ENCODE results near the gene RAB5IF. TPM values are rescaled to one million over a fixed set of nuclear protein-coding genes. Genes with fewer than 3 reads are reported as not detected.
"Not testable (repeated sequence)": the region's sequence is repeated elsewhere in the genome, so short reads cannot be mapped to it uniquely, and the experiment has no call there.

RAB5IF gene
- total and polyA plus RNA-seq, 2 of the 8 experiments (the other 6 are each of a cell fraction or from before 2014, with no cell fraction given) = 95.5 to 148 TPM

DNA sequence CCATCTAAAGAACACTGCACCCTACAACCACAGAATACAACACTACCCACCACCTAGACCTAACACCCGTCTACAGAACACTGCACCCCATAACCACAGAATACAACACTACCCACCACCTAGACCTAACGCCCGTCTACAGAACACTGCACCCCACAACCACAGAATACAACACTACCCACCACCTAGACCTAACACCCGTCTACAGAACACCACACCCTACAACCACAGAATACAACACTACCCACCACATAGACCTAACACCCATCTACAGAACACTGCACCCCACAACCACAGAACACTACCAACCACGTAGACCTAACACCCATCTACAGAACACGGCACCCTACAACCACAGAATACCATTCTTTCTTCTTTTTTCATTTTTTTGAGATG lies 40.9 kb upstream of the RAB5IF start:
- H2BK5ac ChIP-seq (ENCODE audit: low read depth, low read length); FAIRE-seq; H2BK12ac ChIP-seq (ENCODE audit: low read depth, low read length); H3K23me2 ChIP-seq (ENCODE audit: low read depth, low read length); H3K56ac ChIP-seq (replicated peaks; ENCODE audit: insufficient read length, low read depth, low read length); H3K27me3 ChIP-seq (replicated peaks in 1 of 4; ENCODE audit: control insufficient read depth in 3 of 4, extremely low read depth in 1 of 4, insufficient read depth in 3 of 4, low read length in 3 of 4); H2BK120ac ChIP-seq (replicated peaks; ENCODE audit: low read depth, low read length); H3K23ac ChIP-seq (ENCODE audit: insufficient read length); H4K8ac ChIP-seq (ENCODE audit: extremely low read depth, insufficient read depth, low read length); H3K36me3 ChIP-seq (ENCODE audit: control insufficient read depth in 2 of 4, insufficient read depth in 4 of 4, low read length in 3 of 4); H3K4me2 ChIP-seq (ENCODE audit: insufficient read depth in 1 of 2, low read depth in 2 of 2, low read length in 2 of 2); H2AFZ ChIP-seq (ENCODE audit: low read length); H3K14ac ChIP-seq (ENCODE audit: insufficient read length); H2BK15ac ChIP-seq (ENCODE audit: low read length); DNase-seq (ENCODE audit: low read depth in 1 of 2, low spot score in 2 of 2); H3K18ac ChIP-seq (ENCODE audit: extremely low read depth, low read length); H3K4ac ChIP-seq (replicated peaks; ENCODE audit: insufficient read length, low read depth, low read length); H3K79me1 ChIP-seq (ENCODE audit: low read depth, low read length); H3K9ac ChIP-seq (replicated peaks in 1 of 4; ENCODE audit: extremely low read depth in 1 of 4, low read depth in 3 of 4, low read length in 3 of 4); H4K5ac ChIP-seq (ENCODE audit: insufficient read length, low read depth, low read length); H4K91ac ChIP-seq (replicated peaks; ENCODE audit: insufficient read length, low read length); H3K4me3 ChIP-seq (ENCODE audit: extremely low read depth in 1 of 4, insufficient read depth in 2 of 4, low read depth in 3 of 4, low read length in 4 of 4); H2BK20ac ChIP-seq (ENCODE audit: low read length); H2AK5ac ChIP-seq (ENCODE audit: low read depth, low read length); H4K20me1 ChIP-seq (replicated peaks in 1 of 2; ENCODE audit: control insufficient read depth in 1 of 2, insufficient read depth in 2 of 2, low read length in 2 of 2); H3K27ac ChIP-seq (ENCODE audit: low read depth, low read length); H3K9me3 ChIP-seq (ENCODE audit: insufficient read depth in 2 of 2, low read depth in 1 of 2, low read length in 1 of 2): not testable (repeated sequence)
- 88% methylated on average over 6 of the region's 6 CpGs; no CpG with 5 or more reads in 1 of the 2 experiments for WGBS, 2 experiments (ENCODE audit: extremely low coverage in 1 of 2, insufficient coverage in 1 of 2, insufficient read length in 1 of 2, insufficient replicate concordance in 2 of 2, low coverage in 1 of 2, low lambda C conversion rate in 2 of 2, missing lambda C conversion rate in 1 of 2)
- CTCF ChIA-PET (ENCODE audit: partially characterized antibody) = interaction anchor here (1.1 to 18.0 kb wide), 2 partner anchors 25 to 40 kb away, joined by 4 to 202 read pairs; partner anchors contain the start of gene RAB5IF
- Histone ChIP-seq H3K4me1 (replicated peaks in 1 of 4; ENCODE audit: control insufficient read depth in 3 of 4, insufficient read depth in 4 of 4, low read length in 3 of 4) (peaks cover 6 to 10% (median 8%) of the 10 kb centered on the region in 4 experiments), H3K79me2 (ENCODE audit: control insufficient read depth in 1 of 2, insufficient read depth in 2 of 2, low read length in 2 of 2) (peaks cover 6 to 19% of the 10 kb centered on the region in 2 experiments; a peak in 2 of 4 replicates)
- POLR2A ChIA-PET (ENCODE audit: partially characterized antibody) = interaction anchor here (17.6 kb wide), 1 partner anchor 29 kb away, joined by 388 read pairs; the partner anchor contains the start of gene RAB5IF
